Measurements from ENCODE around the gene PAXX. TPM values are rescaled to one million over a fixed set of nuclear protein-coding genes. Genes with fewer than 3 reads are reported as not detected.

The PAXX gene
- total RNA-seq, 3 donors from 2014 or later (not counting 1 experiment from before 2014, with no cell fraction given), result 161 to 188 (median 161) TPM

DNA sequence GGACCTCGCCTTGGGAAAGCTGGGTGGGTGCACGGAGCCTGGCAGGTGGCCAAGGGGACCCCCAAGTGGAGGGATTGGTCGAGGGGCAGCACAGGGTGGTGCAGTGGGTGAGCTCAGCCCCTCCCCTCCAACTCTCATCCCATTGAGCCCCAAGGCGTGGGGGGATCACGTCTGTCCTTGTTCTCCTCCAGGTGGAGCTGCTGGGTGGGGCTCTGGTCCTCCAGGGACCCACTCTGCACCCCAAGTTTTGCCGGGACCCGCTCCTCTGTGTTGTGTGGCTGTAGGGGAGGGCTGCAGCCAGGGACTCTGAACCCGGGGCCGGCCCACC, 43.2 kb downstream of the PAXX start:
- 39% methylated on average over 9 of the region's 9 CpGs for WGBS (ENCODE audit: insufficient coverage)
- H3K36me3 Mint-ChIP-seq, result no peaks in the 10 kb centered on the region
- H3K4me1 Mint-ChIP-seq, result peaks cover 28 to 42% of the 10 kb centered on the region in 2 donors
- H3K27ac Mint-ChIP-seq, result peak overlapping the region; percentile 76 to 83
- Histone ChIP-seq H3K27ac (ENCODE audit: low read length) (no peak overlapping the region), H3K4me3 (ENCODE audit: low read length) (no peak overlapping the region), H3K27me3 (ENCODE audit: control insufficient read depth, insufficient read depth, low read length) (no peaks in the 10 kb centered on the region), H3K9me3 (ENCODE audit: control insufficient read depth, insufficient read depth, low read length) (no peaks in the 10 kb centered on the region), H3K4me1 (ENCODE audit: control insufficient read depth, insufficient read depth, low read length) (peaks cover 53% of the 10 kb centered on the region), H3K36me3 (ENCODE audit: control insufficient read depth, insufficient read depth, low read length) (no peaks in the 10 kb centered on the region)
- peak overlapping the region; percentile 81 for H3K4me3 Mint-ChIP-seq
- no peaks in the 10 kb centered on the region for H3K27me3 Mint-ChIP-seq (ENCODE audit: low read depth in 2 of 2)
- H3K9me3 Mint-ChIP-seq, result no peaks in the 10 kb centered on the region
- ATAC-seq, result no peak
- intact Hi-C loops (cut with micrococcal nuclease), result loop anchor here (1.0 to 2.0 kb wide), 4 partner anchors 37 to 247 kb away; partner anchors contain the start of gene AJM1
- no peak for DNase-seq
- peak; percentile 43 for TF ChIP-seq CTCF (IDR thresholded peaks at IDR 0.05)

- no peak for DNase-seq
- H3K4me1 ChIP-seq (ENCODE audit: control insufficient read depth, insufficient read depth, low read length), result peaks cover 48% of the 10 kb centered on the region
- Mint-ChIP-seq H3K36me3 (no peaks in the 10 kb centered on the region), H3K27ac (no peak overlapping the region), H3K9me3 (no peaks in the 10 kb centered on the region), H3K4me3 (no peak overlapping the region), H3K4me1 (peaks cover 24 to 38% of the 10 kb centered on the region in 2 donors), H3K27me3 (ENCODE audit: low read depth in 2 of 2) (no peaks in the 10 kb centered on the region)
- no peaks in the 10 kb centered on the region for H3K9me3 ChIP-seq (ENCODE audit: control insufficient read depth, insufficient read depth, low read length)
- no peaks in the 10 kb centered on the region for H3K36me3 ChIP-seq (ENCODE audit: control insufficient read depth, insufficient read depth, low read length)
- no peak overlapping the region for H3K4me3 ChIP-seq (ENCODE audit: low read length)
- TF ChIP-seq CTCF (IDR thresholded peaks at IDR 0.05), result no peak
- WGBS (ENCODE audit: insufficient coverage), result 91% methylated on average over 8 of the region's 8 CpGs
- intact Hi-C loops (cut with micrococcal nuclease), result loop anchor here (1.0 to 2.0 kb wide), 4 partner anchors 37 to 248 kb away; partner anchors contain the start of gene AJM1
- no peaks in the 10 kb centered on the region for H3K27me3 ChIP-seq (ENCODE audit: control insufficient read depth, insufficient read depth, low read length)
- no peak overlapping the region for H3K27ac ChIP-seq (ENCODE audit: low read length)
- no peak for ATAC-seq
These were observed 43.7 kb downstream of the PAXX start for GRCh38 chr9:137035937-137036336.

DNA sequence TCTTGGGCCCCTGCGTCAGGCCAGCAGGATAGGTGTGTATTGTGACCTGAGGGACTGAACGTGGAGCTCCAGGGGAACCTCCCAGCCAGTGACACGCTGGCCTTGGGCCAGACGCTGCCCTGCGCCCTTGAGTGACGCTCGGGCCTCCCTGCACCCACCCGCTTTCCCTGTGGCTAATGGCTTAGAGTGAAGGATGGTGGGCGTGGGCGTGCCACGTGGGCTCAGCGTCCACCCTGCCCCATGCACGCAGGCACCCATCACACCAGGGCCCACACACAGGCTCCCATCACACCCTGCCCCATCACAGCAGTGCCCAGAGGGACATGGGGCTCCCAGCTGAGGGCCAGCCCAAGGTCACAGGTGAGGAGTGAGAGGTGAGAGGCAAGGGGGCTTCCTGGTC, 44.8 kb downstream of the PAXX start:
- H3K4me1 ChIP-seq (ENCODE audit: control insufficient read depth, insufficient read depth, low read length), result peaks cover 37% of the 10 kb centered on the region
- intact Hi-C loops (cut with micrococcal nuclease), result no loop called here
- DNase-seq, result no peak
- no peaks in the 10 kb centered on the region for H3K36me3 ChIP-seq (ENCODE audit: control insufficient read depth, insufficient read depth, low read length)
- Mint-ChIP-seq H3K4me3 (no peak overlapping the region), H3K27ac (no peak overlapping the region), H3K27me3 (ENCODE audit: low read depth in 2 of 2) (no peaks in the 10 kb centered on the region), H3K9me3 (no peaks in the 10 kb centered on the region), H3K36me3 (no peaks in the 10 kb centered on the region), H3K4me1 (peaks cover 22 to 31% of the 10 kb centered on the region in 2 donors)
- H3K27ac ChIP-seq (ENCODE audit: low read length), result no peak overlapping the region
- ATAC-seq, result no peak
- peaks cover 3% of the 10 kb centered on the region for H3K27me3 ChIP-seq (ENCODE audit: control insufficient read depth, insufficient read depth, low read length)
- WGBS (ENCODE audit: insufficient coverage), result 86% methylated on average over 13 of the region's 13 CpGs
- H3K9me3 ChIP-seq (ENCODE audit: control insufficient read depth, insufficient read depth, low read length), result no peaks in the 10 kb centered on the region
- no peak for TF ChIP-seq CTCF (IDR thresholded peaks at IDR 0.05)
- no peak overlapping the region for H3K4me3 ChIP-seq (ENCODE audit: low read length)

- Histone ChIP-seq H3K27me3 (ENCODE audit: control insufficient read depth, insufficient read depth, low read length) (peaks cover 3% of the 10 kb centered on the region), H3K9me3 (ENCODE audit: control insufficient read depth, insufficient read depth, low read length) (no peaks in the 10 kb centered on the region), H3K27ac (ENCODE audit: low read length) (no peak overlapping the region), H3K36me3 (ENCODE audit: control insufficient read depth, insufficient read depth, low read length) (no peaks in the 10 kb centered on the region), H3K4me3 (ENCODE audit: low read length) (no peak overlapping the region), H3K4me1 (ENCODE audit: control insufficient read depth, insufficient read depth, low read length) (peaks cover 33% of the 10 kb centered on the region)
- intact Hi-C loops (cut with micrococcal nuclease), result no loop called here
- peaks cover 19 to 26% of the 10 kb centered on the region in 2 donors for H3K4me1 Mint-ChIP-seq
- H3K27ac Mint-ChIP-seq, result no peak overlapping the region
- TF ChIP-seq CTCF (IDR thresholded peaks at IDR 0.05), result no peak
- H3K27me3 Mint-ChIP-seq (ENCODE audit: low read depth in 2 of 2), result no peaks in the 10 kb centered on the region
- ATAC-seq, result no peak
- 94% methylated on average over 10 of the region's 10 CpGs for WGBS (ENCODE audit: insufficient coverage)
- H3K4me3 Mint-ChIP-seq, result no peak overlapping the region
- no peaks in the 10 kb centered on the region for H3K9me3 Mint-ChIP-seq
- H3K36me3 Mint-ChIP-seq, result no peaks in the 10 kb centered on the region
- DNase-seq, result no peak
These were observed 45.3 kb downstream of the PAXX start for GRCh38 chr9:137037483-137037882.

All from natural killer cell (primary cell).